Testis (tissue), 2 donors: ENCODE results near the gene GSTT4.

Experiments
- CTCF ChIP-seq, 3 experiments: fragments of 450-650 bp in 2 of 3; fragments of 200-600 bp in 1 of 3; sonication (generic) in 1 of 3; IDR thresholded peaks; one replicate each; pipeline ENCODE4 v1.5.1; 2016 to 2019; ENCODE audit warnings: antibody characterized with exemption in 3 of 3, mild to moderate bottlenecking in 2 of 3, moderate library complexity in 1 of 3
- POLR2A ChIP-seq: fragments of 450-650 bp; IDR thresholded peaks from one replicate; pipeline ENCODE4 v1.6.1; 2017; ENCODE audit warnings: antibody characterized with exemption, mild to moderate bottlenecking, moderate library complexity

- TF ChIP-seq CTCF (IDR thresholded peaks at IDR 0.05) (no peak), POLR2A (no peak)
Observed at GRCh38 chr22:24025475-24025874, 20.2 kb upstream of the GSTT4 start.
